ENCODE results near the gene RTTN. TPM values are rescaled to one million over a fixed set of nuclear protein-coding genes. Genes with fewer than 3 reads are reported as not detected.

The RTTN gene
- total RNA-seq, 1 donor from 2014 or later: 8.8 TPM

- DNase-seq (ENCODE audit: extremely low spot score, unreplicated experiment): no peak
- Mint-ChIP-seq H3K27me3 (ENCODE audit: unreplicated experiment) (no peaks in the 10 kb centered on the region), H3K36me3 (ENCODE audit: unreplicated experiment) (peaks cover 7% of the 10 kb centered on the region), H3K4me1 (ENCODE audit: unreplicated experiment) (peaks cover 38% of the 10 kb centered on the region), H3K27ac (ENCODE audit: unreplicated experiment) (peak overlapping the region; percentile 73), H3K9me3 (ENCODE audit: unreplicated experiment) (no peaks in the 10 kb centered on the region), H3K4me3 (ENCODE audit: unreplicated experiment) (no peak overlapping the region)
- no peak for TF ChIP-seq CTCF (IDR thresholded peaks at IDR 0.05)
Measured at GRCh38 chr18:70047931-70048603, 157.4 kb downstream of the RTTN start.

GRCh38 chr18:70046796-70047195, 158.7 kb downstream of the RTTN start:
- Mint-ChIP-seq H3K36me3 (ENCODE audit: unreplicated experiment) (peaks cover 7% of the 10 kb centered on the region), H3K9me3 (ENCODE audit: unreplicated experiment) (no peaks in the 10 kb centered on the region), H3K27ac (ENCODE audit: unreplicated experiment) (no peak overlapping the region), H3K27me3 (ENCODE audit: unreplicated experiment) (no peaks in the 10 kb centered on the region), H3K4me1 (ENCODE audit: unreplicated experiment) (peaks cover 41% of the 10 kb centered on the region), H3K4me3 (ENCODE audit: unreplicated experiment) (no peak overlapping the region)
- DNase-seq (ENCODE audit: extremely low spot score, unreplicated experiment): no peak
- TF ChIP-seq CTCF (IDR thresholded peaks at IDR 0.05): no peak

GRCh38 chr18:70046207-70046606, 159.3 kb downstream of the RTTN start:
- DNase-seq (ENCODE audit: extremely low spot score, unreplicated experiment): no peak
- H3K4me3 Mint-ChIP-seq (ENCODE audit: unreplicated experiment): no peak overlapping the region
- no peaks in the 10 kb centered on the region for H3K9me3 Mint-ChIP-seq (ENCODE audit: unreplicated experiment)
- H3K36me3 Mint-ChIP-seq (ENCODE audit: unreplicated experiment): peaks cover 7% of the 10 kb centered on the region
- no peak for TF ChIP-seq CTCF (IDR thresholded peaks at IDR 0.05)
- H3K27me3 Mint-ChIP-seq (ENCODE audit: unreplicated experiment): no peaks in the 10 kb centered on the region
- H3K27ac Mint-ChIP-seq (ENCODE audit: unreplicated experiment): peak overlapping the region; percentile 14
- H3K4me1 Mint-ChIP-seq (ENCODE audit: unreplicated experiment): peaks cover 43% of the 10 kb centered on the region

- peaks cover 4% of the 10 kb centered on the region for H3K36me3 Mint-ChIP-seq (ENCODE audit: unreplicated experiment)
Measured at GRCh38 chr18:70044632-70045031, 160.9 kb downstream of the RTTN start.

More at GRCh38 chr18:70044632-70045031, 160.9 kb downstream of the RTTN start:
- Mint-ChIP-seq H3K27me3 (ENCODE audit: unreplicated experiment) (no peaks in the 10 kb centered on the region), H3K9me3 (ENCODE audit: unreplicated experiment) (peaks cover 5% of the 10 kb centered on the region), H3K4me1 (ENCODE audit: unreplicated experiment) (peaks cover 51% of the 10 kb centered on the region), H3K27ac (ENCODE audit: unreplicated experiment) (peak overlapping the region; percentile 83), H3K4me3 (ENCODE audit: unreplicated experiment) (no peak overlapping the region)
- no peak for TF ChIP-seq CTCF (IDR thresholded peaks at IDR 0.05)
- DNase-seq (ENCODE audit: extremely low spot score, unreplicated experiment): no peak
